GM19395 (cell line): Measurements from ENCODE around the gene NXPH3.

ENCODE experiments used
- ATAC-seq: cut with Tn5 transposase; IDR thresholded peaks from one replicate; pipeline ENCODE4 v1.9.1; 2021; ENCODE audit warnings: mild to moderate bottlenecking, moderate library complexity; ENCODE audit not compliant: unreplicated experiment

NXPH3 gene

GRCh38 chr17:49588726-49589576, 13.3 kb downstream of the NXPH3 start:
- no peak for ATAC-seq

DNA sequence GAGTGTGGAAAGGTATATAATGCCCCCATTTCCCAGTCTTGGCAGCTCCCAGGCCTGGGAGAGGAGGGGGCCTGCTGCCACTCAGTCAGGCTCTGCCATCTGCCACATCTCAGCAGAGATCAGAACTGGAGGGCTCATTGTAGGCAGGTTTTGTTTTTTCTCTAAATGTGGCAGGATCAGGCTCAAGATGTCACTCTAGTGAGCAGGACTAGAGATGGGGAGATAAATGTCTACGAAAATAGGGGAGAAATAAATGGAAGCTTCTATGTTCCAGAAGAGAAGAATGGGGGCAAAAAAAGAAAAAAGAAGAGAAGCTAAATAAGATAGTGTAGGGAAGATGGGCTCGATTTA, 13.9 kb downstream of the NXPH3 start:
- no peak for ATAC-seq

DNA sequence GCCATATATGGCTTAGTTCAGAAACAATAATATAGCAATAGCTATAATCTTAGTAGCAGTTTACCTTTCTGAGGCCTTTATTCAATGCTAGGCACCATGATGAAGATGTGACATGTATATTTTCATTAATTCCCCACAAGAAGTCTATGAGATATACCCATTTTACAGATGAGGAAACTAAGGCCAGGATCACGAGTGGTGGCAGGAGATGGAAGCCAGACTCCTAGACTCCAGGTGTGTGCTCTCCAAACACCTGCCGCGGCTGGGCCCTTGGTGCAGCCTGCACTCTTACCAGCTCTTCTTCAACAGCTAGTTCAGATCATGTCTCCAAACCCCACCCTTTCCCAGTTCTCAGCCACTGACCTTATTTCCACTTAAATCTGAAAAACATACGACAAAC, 15.2 kb downstream of the NXPH3 start:
- no peak for ATAC-seq

DNA sequence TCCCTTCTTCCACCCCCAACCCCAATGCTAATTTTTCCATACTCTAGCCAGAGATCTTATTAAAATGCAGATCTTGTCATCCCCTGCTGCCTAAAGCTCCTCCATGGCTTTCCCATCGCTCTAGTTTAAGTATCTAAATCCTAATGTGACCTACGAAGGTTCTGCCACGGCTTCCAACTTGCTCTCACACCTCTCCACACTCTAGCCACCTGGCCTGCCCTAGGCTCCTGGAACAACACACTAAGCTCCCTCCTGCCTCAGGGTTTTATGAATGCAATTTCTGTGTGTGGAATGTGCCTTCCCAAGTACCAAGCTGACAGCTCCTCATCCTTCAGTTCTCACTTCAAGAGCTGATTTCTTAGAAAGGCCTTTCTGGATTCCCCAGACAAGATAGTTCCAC, 16.6 kb downstream of the NXPH3 start:
- no peak for ATAC-seq

DNA sequence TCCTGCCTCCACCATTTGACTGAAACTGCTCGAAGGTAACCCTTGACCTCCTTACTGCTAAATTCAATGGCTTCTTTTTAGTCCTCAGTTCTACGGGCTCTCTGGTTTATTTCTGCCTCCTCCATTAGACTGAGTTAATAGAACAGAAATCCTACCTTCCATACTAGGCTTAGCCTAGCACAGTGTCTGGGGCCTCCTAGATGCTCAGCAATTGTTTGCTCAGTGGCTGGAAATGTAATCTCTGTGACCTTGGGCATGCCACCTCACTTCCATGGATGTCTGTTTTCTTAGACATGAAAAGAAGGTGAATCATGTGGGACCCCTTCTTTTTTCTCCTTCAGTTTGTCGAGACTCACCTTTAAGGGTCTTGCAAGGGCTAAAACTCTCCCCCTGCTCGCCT, 19.7 kb downstream of the NXPH3 start:
- ATAC-seq = no peak

DNA sequence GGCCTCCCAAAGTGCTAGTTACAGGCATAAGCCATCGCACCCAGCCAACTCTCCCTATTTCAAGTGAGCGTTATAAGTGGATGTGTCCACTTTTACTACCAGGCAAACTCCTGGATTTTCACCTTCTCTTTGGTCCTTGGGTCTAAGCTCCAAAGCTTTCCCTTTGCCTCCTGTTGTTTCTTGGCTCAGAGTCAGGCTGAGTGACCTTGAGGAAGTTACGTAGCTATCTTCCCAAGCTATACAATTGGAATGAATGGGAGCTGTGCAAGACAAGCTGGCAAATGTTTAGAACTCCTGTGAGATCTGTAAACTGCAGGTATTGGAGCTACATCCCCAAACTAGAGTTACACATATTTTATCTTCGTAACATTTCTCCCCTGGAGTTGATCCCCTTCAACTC, 20.3 kb downstream of the NXPH3 start:
- ATAC-seq = no peak

GRCh38 chr17:49596613-49597244, 21.1 kb downstream of the NXPH3 start:
- no peak for ATAC-seq

DNA sequence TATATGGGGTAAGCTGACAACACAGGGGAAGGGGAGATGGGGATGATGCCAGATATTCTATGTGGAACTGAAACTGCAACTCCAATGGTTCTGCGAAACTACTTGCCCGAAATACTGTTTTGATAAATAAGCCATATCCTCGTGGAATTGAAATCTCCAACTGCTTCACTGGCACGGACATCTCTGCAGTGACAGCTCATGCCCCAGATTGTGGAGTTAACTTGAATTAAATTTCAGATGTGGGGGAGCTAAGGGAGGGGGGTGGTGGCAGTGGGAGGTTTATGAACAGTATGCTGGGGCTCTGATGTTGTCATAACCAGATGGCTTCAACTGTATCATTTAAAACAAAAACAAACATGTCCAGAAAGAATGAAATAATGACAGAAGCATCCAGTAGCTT, 21.8 kb downstream of the NXPH3 start:
- ATAC-seq = no peak

- ATAC-seq = no peak
These were observed 22.4 kb downstream of the NXPH3 start for GRCh38 chr17:49597928-49598655.

DNA sequence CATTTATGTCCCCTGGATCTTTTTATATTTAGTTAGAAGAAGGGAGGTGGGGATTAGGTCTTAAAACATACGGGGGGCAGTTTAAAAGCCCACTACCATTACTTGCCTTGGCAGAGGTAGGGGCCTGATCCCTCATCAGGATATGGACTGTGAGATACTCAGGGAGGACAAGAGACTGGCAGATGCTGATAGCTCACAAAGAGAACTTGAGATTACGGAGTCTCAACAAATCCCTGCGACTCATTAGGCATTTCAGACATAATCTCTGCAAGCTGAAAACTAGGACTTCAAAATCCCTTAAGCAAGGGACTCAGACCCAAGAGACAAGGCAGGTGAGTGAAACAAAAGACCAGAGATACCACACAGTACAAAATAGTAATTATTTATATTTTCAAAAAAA, 23.2 kb downstream of the NXPH3 start:
- ATAC-seq = no peak

GRCh38 chr17:49600949-49601348, 25.3 kb downstream of the NXPH3 start:
- no peak for ATAC-seq

GRCh38 chr17:49602783-49603182, 27.1 kb downstream of the NXPH3 start:
- no peak for ATAC-seq

GRCh38 chr17:49603238-49603637, 27.6 kb downstream of the NXPH3 start:
- ATAC-seq = no peak

DNA sequence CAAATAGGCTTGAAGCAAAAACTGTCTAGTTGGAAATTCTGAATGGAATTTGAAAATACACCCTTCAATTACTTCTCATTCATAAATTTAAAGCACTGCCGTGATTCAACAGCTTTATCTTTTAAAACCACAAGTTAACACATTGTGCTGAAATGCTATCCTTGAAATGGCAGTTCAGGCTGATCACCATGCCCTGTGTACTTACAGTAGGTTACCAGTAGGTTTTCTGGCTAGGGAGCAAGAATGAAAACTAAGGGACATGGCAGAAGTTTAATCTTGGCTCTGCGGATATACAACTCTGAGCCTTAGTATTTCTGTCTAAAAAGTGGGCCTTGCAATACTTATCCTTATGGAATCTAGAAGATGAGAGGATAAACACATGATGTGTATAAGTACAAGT, 28.0 kb downstream of the NXPH3 start:
- ATAC-seq = no peak

DNA sequence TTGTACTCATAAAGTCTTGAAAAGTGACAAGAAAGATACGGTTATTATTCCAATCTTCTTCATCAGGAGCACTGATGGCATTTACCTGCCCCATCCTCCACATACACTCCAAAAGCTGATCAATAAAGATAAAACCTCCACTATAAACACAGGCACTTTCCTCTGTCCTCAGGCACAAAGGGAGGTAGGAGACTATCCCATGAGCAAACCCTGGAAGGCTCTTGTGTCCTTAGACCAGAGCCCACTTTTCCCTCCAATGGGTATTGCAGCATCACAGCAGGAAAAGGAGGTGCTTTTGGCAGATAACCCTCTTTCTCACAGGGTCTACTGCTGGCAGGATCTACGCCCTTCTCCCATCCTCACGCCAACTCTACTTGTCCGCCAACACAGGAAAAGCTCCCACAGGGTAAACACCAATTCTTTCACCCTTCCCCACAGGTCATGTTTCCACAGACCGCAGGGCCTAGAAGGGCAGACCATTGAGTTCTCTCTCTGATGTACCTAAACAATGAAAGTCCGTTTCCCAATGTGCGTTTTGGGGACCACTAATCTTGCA, 28.7 kb downstream of the NXPH3 start:
- no peak for ATAC-seq

DNA sequence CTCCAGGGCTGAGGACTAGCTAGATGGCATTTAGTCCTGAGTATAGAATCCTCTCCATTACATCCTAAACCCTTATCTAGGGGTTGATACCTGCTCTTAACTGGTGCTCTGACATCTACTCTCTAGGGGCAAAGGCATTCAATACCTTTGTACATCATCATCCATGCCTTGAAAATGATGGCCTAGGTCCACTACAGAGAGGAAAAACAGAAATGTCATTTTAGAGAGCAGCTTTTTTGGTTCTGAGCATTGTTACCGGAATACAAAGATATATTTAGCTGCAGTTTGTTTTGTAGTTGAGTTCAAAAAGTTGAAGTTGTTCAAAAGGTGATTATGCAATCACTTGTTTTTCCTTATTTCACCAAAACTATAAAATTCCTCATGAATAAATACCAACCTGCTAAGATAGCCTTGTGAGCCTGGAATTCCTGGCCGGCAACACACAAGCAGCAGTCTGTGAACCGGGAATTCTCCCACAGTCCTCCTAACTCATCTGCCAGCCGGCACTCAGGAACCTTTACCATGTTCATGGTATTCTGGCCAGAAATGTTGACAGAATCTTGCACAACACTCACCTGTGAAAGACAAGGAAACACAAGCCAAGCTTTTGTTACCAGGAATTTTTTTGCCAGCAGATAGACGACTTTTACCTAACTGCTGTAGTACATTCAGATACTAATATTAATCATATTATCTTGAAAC, 35.4 kb downstream of the NXPH3 start:
- no peak for ATAC-seq

DNA sequence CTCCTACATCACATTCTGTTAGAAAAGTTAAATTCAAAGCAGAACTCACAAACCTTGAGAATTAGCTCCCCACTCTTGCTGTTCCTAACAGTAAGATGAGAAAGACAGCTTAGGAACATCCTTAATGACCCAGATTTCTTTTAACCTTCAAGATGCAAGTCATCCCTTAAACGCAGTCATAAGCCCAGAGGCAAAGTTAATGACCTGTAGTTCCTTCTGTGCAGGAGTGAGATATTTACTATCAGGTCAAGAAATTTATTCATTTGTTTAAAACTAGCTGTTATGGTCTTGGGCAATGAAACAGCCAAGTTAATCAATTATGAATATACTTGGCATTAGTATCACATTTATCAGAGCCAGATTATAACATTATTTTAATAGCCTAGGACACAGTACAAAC, 37.1 kb downstream of the NXPH3 start:
- ATAC-seq = no peak

DNA sequence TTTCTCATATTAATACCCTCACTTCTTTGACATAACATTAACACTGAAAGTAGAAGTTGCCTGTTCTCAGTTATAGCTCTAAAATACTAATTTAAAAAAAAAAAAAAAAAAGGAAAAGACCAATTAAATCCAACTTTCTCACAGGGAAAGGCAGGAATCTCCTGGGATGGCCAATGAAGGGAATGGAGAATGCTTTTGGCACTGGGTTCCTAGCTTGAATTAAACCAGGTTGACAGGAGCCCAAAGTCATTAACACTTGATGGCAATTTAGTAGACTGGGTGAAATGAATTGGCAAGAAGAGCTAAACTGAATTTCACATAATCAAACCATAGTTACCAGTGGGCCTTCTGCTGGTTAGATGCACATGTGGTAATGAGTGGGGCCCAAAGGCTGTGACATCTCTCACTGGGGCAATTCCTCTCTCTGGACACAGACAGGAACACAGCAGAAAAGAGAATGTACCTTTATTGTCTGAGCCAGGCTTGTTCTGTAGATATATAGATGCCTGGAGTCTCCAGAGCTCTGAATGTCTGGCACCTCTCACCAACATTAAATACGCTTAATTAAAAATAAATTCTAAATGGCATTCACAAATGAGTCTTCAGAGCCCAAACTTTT, 37.6 kb downstream of the NXPH3 start:
- no peak for ATAC-seq

DNA sequence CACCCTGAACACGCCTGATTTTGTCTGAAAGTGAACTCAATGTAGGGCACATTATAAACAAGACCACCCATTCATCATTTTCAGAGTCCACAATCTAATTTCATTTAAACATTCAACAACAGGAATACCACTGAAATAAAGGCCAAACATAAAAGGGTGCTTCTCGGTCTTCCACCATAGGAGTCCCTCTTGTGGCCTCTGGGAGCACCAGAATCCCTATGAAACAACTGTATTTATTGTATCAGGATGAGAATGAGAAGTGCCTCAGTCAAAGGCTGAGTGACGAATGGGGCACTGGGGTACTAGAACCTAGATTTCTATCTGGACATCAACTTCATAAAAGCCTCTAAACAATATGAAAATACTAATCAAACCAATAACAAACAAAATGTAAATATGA, 40.4 kb downstream of the NXPH3 start:
- ATAC-seq = no peak

- ATAC-seq = no peak
These were observed 41.0 kb downstream of the NXPH3 start for GRCh38 chr17:49616601-49617131.
